ENCODE results near the gene SEPTIN11. TPM values are rescaled to one million over a fixed set of nuclear protein-coding genes. Genes with fewer than 3 reads are reported as not detected.

Gene SEPTIN11
- total and polyA plus RNA-seq, 7 experiments from 2014 or later = 9.2 to 29.3 (median 16.5) TPM

- H3K27ac ChIP-seq (ENCODE audit: low read depth, low read length) = no peak overlapping the region
- Mint-ChIP-seq H3K36me3 (peaks cover 0 to 10% (median 0%) of the 10 kb centered on the region in 5 donors), H3K4me3 (no peak overlapping the region), H3K4me1 (peaks cover 10 to 20% (median 18%) of the 10 kb centered on the region in 7 donors), H3K27me3 (peaks cover 0 to 66% (median 4%) of the 10 kb centered on the region in 5 donors), H3K9me3 (peaks cover 0 to 1% (median 0%) of the 10 kb centered on the region in 11 donors), H3K27ac (no peak overlapping the region)
- no peaks in the 10 kb centered on the region for H3K36me3 ChIP-seq (ENCODE audit: control insufficient read depth in 2 of 3, insufficient read depth in 3 of 3, low read length in 3 of 3)
- DNase-seq = no peak
- CTCF ChIA-PET = no interaction called here
- no peak overlapping the region for H3K4me3 ChIP-seq (ENCODE audit: low read length)
- intact Hi-C loops (cut with micrococcal nuclease) = loop anchor here in 1 of 2 donors (10.0 kb wide), 1 partner anchor 250 kb away; no protein-coding TSS in a partner anchor
- no peaks in the 10 kb centered on the region for H3K9me3 ChIP-seq (ENCODE audit: control insufficient read depth in 2 of 3, low read length in 3 of 3)
- no peak for ATAC-seq
- H3K4me1 ChIP-seq (ENCODE audit: control insufficient read depth in 2 of 2, insufficient read depth in 2 of 2, low read length in 2 of 2) = peaks cover 0 to 6% of the 10 kb centered on the region in 2 donors
- POLR2A ChIA-PET = interaction anchor here (0.6 kb wide), 1 partner anchor 52 kb away, joined by 3 read pairs; no protein-coding TSS in a partner anchor
- peaks cover 0 to 6% of the 10 kb centered on the region in 2 donors for H3K27me3 ChIP-seq (ENCODE audit: control insufficient read depth in 2 of 2, insufficient read depth in 2 of 2, low read length in 2 of 2)
These were observed 5.6 kb downstream of the SEPTIN11 start for GRCh38 chr4:76955182-76955581.

- no peak overlapping the region for H3K4me3 ChIP-seq (ENCODE audit: low read length)
- no peaks in the 10 kb centered on the region for H3K36me3 ChIP-seq (ENCODE audit: control insufficient read depth in 2 of 3, insufficient read depth in 3 of 3, low read length in 3 of 3)
- Mint-ChIP-seq H3K27ac (no peak overlapping the region), H3K9me3 (peaks cover 0 to 1% (median 0%) of the 10 kb centered on the region in 11 donors), H3K27me3 (peaks cover 0 to 62% (median 4%) of the 10 kb centered on the region in 5 donors), H3K36me3 (peaks cover 0 to 10% (median 4%) of the 10 kb centered on the region in 5 donors), H3K4me3 (no peak overlapping the region), H3K4me1 (peaks cover 9 to 21% (median 16%) of the 10 kb centered on the region in 7 donors)
- H3K4me1 ChIP-seq (ENCODE audit: control insufficient read depth in 2 of 2, insufficient read depth in 2 of 2, low read length in 2 of 2) = no peaks in the 10 kb centered on the region
- POLR2A ChIA-PET = interaction anchor here (0.6 kb wide), 1 partner anchor 39 kb away, joined by 5 read pairs; no protein-coding TSS in a partner anchor
- no peak overlapping the region for H3K27ac ChIP-seq (ENCODE audit: low read depth, low read length)
- CTCF ChIA-PET = no interaction called here
- no peaks in the 10 kb centered on the region for H3K9me3 ChIP-seq (ENCODE audit: control insufficient read depth in 2 of 3, low read length in 3 of 3)
- DNase-seq (no peak), ATAC-seq (no peak)
- H3K27me3 ChIP-seq (ENCODE audit: control insufficient read depth in 2 of 2, insufficient read depth in 2 of 2, low read length in 2 of 2) = peaks cover 0 to 6% of the 10 kb centered on the region in 2 donors
- intact Hi-C loops (cut with micrococcal nuclease) = loop anchor here in 1 of 2 donors (10.0 kb wide), 1 partner anchor 248 kb away; no protein-coding TSS in a partner anchor
These were observed 7.6 kb downstream of the SEPTIN11 start for GRCh38 chr4:76957004-76957738.

- ATAC-seq (no peak), DNase-seq (no peak)
- Histone ChIP-seq H3K4me3 (ENCODE audit: low read length) (no peak overlapping the region), H3K36me3 (ENCODE audit: control insufficient read depth in 2 of 3, insufficient read depth in 3 of 3, low read length in 3 of 3) (no peaks in the 10 kb centered on the region), H3K9me3 (ENCODE audit: control insufficient read depth in 2 of 3, low read length in 3 of 3) (no peaks in the 10 kb centered on the region), H3K27me3 (ENCODE audit: control insufficient read depth in 2 of 2, insufficient read depth in 2 of 2, low read length in 2 of 2) (no peaks in the 10 kb centered on the region), H3K27ac (ENCODE audit: low read depth, low read length) (no peak overlapping the region), H3K4me1 (ENCODE audit: control insufficient read depth in 2 of 2, insufficient read depth in 2 of 2, low read length in 2 of 2) (no peaks in the 10 kb centered on the region)
- Mint-ChIP-seq H3K9me3 (peaks cover 0 to 1% (median 0%) of the 10 kb centered on the region in 11 donors), H3K36me3 (peaks cover 0 to 10% (median 4%) of the 10 kb centered on the region in 5 donors), H3K27me3 (peaks cover 0 to 50% (median 0%) of the 10 kb centered on the region in 5 donors), H3K4me3 (no peak overlapping the region), H3K4me1 (peaks cover 5 to 21% (median 11%) of the 10 kb centered on the region in 7 donors), H3K27ac (no peak overlapping the region)
- ChIA-PET CTCF (interaction anchor here (1.8 kb wide), 1 partner anchor 37 kb away, joined by 4 read pairs; no protein-coding TSS in a partner anchor), POLR2A (no interaction called here)
- intact Hi-C loops (cut with micrococcal nuclease) = loop anchor here in 1 of 2 donors (10.0 kb wide), 1 partner anchor 246 kb away; no protein-coding TSS in a partner anchor
These were observed 9.3 kb downstream of the SEPTIN11 start for GRCh38 chr4:76958891-76959290.

GRCh38 chr4:76960014-76960413 is 10.5 kb downstream of the SEPTIN11 start:
- no peak overlapping the region for H3K27ac ChIP-seq (ENCODE audit: low read depth, low read length)
- DNase-seq (no peak), ATAC-seq (no peak)
- H3K27me3 ChIP-seq (ENCODE audit: control insufficient read depth in 2 of 2, insufficient read depth in 2 of 2, low read length in 2 of 2) = no peaks in the 10 kb centered on the region
- POLR2A ChIA-PET = interaction anchor here (0.6 kb wide), 1 partner anchor 28 kb away, joined by 5 read pairs; no protein-coding TSS in a partner anchor
- Mint-ChIP-seq H3K27me3 (peaks cover 0 to 41% (median 0%) of the 10 kb centered on the region in 5 donors), H3K36me3 (peaks cover 0 to 10% (median 4%) of the 10 kb centered on the region in 5 donors), H3K4me1 (peaks cover 3 to 27% (median 17%) of the 10 kb centered on the region in 7 donors), H3K9me3 (peaks cover 0 to 5% (median 0%) of the 10 kb centered on the region in 11 donors), H3K4me3 (no peak overlapping the region), H3K27ac (no peak overlapping the region)
- intact Hi-C loops (cut with micrococcal nuclease) = loop anchor here in 1 of 2 donors (2.0 kb wide), 1 partner anchor 17 kb away; no protein-coding TSS in a partner anchor
- no peaks in the 10 kb centered on the region for H3K36me3 ChIP-seq (ENCODE audit: control insufficient read depth in 2 of 3, insufficient read depth in 3 of 3, low read length in 3 of 3)
- H3K4me3 ChIP-seq (ENCODE audit: low read length) = no peak overlapping the region
- H3K9me3 ChIP-seq (ENCODE audit: control insufficient read depth in 2 of 3, low read length in 3 of 3) = no peaks in the 10 kb centered on the region
- H3K4me1 ChIP-seq (ENCODE audit: control insufficient read depth in 2 of 2, insufficient read depth in 2 of 2, low read length in 2 of 2) = no peaks in the 10 kb centered on the region
- CTCF ChIA-PET = interaction anchor here (1.8 kb wide), 1 partner anchor 36 kb away, joined by 4 read pairs; no protein-coding TSS in a partner anchor

- H3K27ac ChIP-seq (ENCODE audit: low read depth, low read length) = no peak overlapping the region
- H3K36me3 Mint-ChIP-seq = peaks cover 0 to 9% (median 4%) of the 10 kb centered on the region in 5 donors
- ChIA-PET POLR2A (no interaction called here), CTCF (interaction anchor here (0.9 kb wide), 1 partner anchor 81 kb away, joined by 3 read pairs; no protein-coding TSS in a partner anchor)
- DNase-seq (no peak), ATAC-seq (no peak)
- H3K4me3 Mint-ChIP-seq = no peak overlapping the region
- no peaks in the 10 kb centered on the region for H3K4me1 ChIP-seq (ENCODE audit: control insufficient read depth in 2 of 2, insufficient read depth in 2 of 2, low read length in 2 of 2)
- H3K36me3 ChIP-seq (ENCODE audit: control insufficient read depth in 2 of 3, insufficient read depth in 3 of 3, low read length in 3 of 3) = no peaks in the 10 kb centered on the region
- peaks cover 0 to 32% (median 0%) of the 10 kb centered on the region in 5 donors for H3K27me3 Mint-ChIP-seq
- H3K27me3 ChIP-seq (ENCODE audit: control insufficient read depth in 2 of 2, insufficient read depth in 2 of 2, low read length in 2 of 2) = no peaks in the 10 kb centered on the region
- peaks cover 0 to 5% (median 1%) of the 10 kb centered on the region in 11 donors for H3K9me3 Mint-ChIP-seq
- H3K9me3 ChIP-seq (ENCODE audit: control insufficient read depth in 2 of 3, low read length in 3 of 3) = no peaks in the 10 kb centered on the region
- intact Hi-C loops (cut with micrococcal nuclease) = loop anchor here in 1 of 2 donors (1.0 kb wide), 1 partner anchor 12 kb away; no protein-coding TSS in a partner anchor
- H3K4me1 Mint-ChIP-seq = peaks cover 4 to 23% (median 17%) of the 10 kb centered on the region in 7 donors
- no peak overlapping the region for H3K4me3 ChIP-seq (ENCODE audit: low read length)
- no peak overlapping the region for H3K27ac Mint-ChIP-seq
These were observed 13.0 kb downstream of the SEPTIN11 start for GRCh38 chr4:76962406-76963130.

- intact Hi-C loops (cut with micrococcal nuclease) = loop anchor here in 1 of 2 donors (1.0 kb wide), 1 partner anchor 13 kb away; no protein-coding TSS in a partner anchor
- ChIA-PET CTCF (interaction anchor here (0.9 to 1.8 kb wide), 3 partner anchors 56 to 80 kb away, joined by 3 to 4 read pairs (median 3); no protein-coding TSS in a partner anchor), POLR2A (no interaction called here)
- peaks cover 0 to 26% (median 0%) of the 10 kb centered on the region in 5 donors for H3K27me3 Mint-ChIP-seq
- ATAC-seq = no peak
- no peak overlapping the region for H3K27ac ChIP-seq (ENCODE audit: low read depth, low read length)
- no peaks in the 10 kb centered on the region for H3K27me3 ChIP-seq (ENCODE audit: control insufficient read depth in 2 of 2, insufficient read depth in 2 of 2, low read length in 2 of 2)
- no peak overlapping the region for H3K4me3 ChIP-seq (ENCODE audit: low read length)
- no peaks in the 10 kb centered on the region for H3K4me1 ChIP-seq (ENCODE audit: control insufficient read depth in 2 of 2, insufficient read depth in 2 of 2, low read length in 2 of 2)
- H3K9me3 Mint-ChIP-seq = peaks cover 0 to 5% (median 1%) of the 10 kb centered on the region in 11 donors
- no peaks in the 10 kb centered on the region for H3K36me3 ChIP-seq (ENCODE audit: control insufficient read depth in 2 of 3, insufficient read depth in 3 of 3, low read length in 3 of 3)
- H3K9me3 ChIP-seq (ENCODE audit: control insufficient read depth in 2 of 3, low read length in 3 of 3) = no peaks in the 10 kb centered on the region
- peaks cover 4 to 23% (median 17%) of the 10 kb centered on the region in 7 donors for H3K4me1 Mint-ChIP-seq
- no peak for DNase-seq
- no peak overlapping the region for H3K4me3 Mint-ChIP-seq
- H3K36me3 Mint-ChIP-seq = peaks cover 0 to 7% (median 4%) of the 10 kb centered on the region in 5 donors
- no peak overlapping the region for H3K27ac Mint-ChIP-seq
These were observed 13.7 kb downstream of the SEPTIN11 start for GRCh38 chr4:76963131-76963750.

Data from naive thymus-derived CD4-positive, alpha-beta T cell (primary cell).